Measurements from ENCODE around the gene HOXA2.

Gene HOXA2

GRCh38 chr7:27098578-27099451, 3.7 kb downstream of the HOXA2 start:
- DNase-seq: no peak

GRCh38 chr7:27097686-27098577, 4.6 kb downstream of the HOXA2 start:
- DNase-seq: no peak

GRCh38 chr7:27096768-27097514, 5.5 kb downstream of the HOXA2 start:
- no peak for DNase-seq

GRCh38 chr7:27095897-27096767, 6.4 kb downstream of the HOXA2 start, which contains the start of gene HOXA1:
Gene HOXA1, minus strand, starts transcription at chr7:27096000. Its CDS starts 88 bp downstream, at chr7:27095912.
- peak; percentile 51 to 89 (median 70) for DNase-seq

- peak in 2 of 5 experiments; percentile 23 to 27 for DNase-seq
Measured at GRCh38 chr7:27095050-27095896, 7.2 kb downstream of the HOXA2 start.

- no peak for DNase-seq
Measured at GRCh38 chr7:27094304-27095049, 8.0 kb downstream of the HOXA2 start.

- no peak for DNase-seq
Measured at GRCh38 chr7:27093184-27093895, 9.1 kb downstream of the HOXA2 start.

- no peak for DNase-seq
Measured at GRCh38 chr7:27092819-27093110, 9.7 kb downstream of the HOXA2 start.

GRCh38 chr7:27091941-27092818, 10.3 kb downstream of the HOXA2 start:
- no peak for DNase-seq

GRCh38 chr7:27091105-27091504, 11.4 kb downstream of the HOXA2 start:
- no peak for DNase-seq

- DNase-seq: no peak
Measured at GRCh38 chr7:27088002-27088922, 14.2 kb downstream of the HOXA2 start.

GRCh38 chr7:27083646-27084045, 18.8 kb downstream of the HOXA2 start:
- no peak for DNase-seq

GRCh38 chr7:27082171-27082570, 20.3 kb downstream of the HOXA2 start:
- no peak for DNase-seq

- no peak for DNase-seq
Measured at GRCh38 chr7:27080844-27081436, 21.5 kb downstream of the HOXA2 start.

- no peak for DNase-seq
Measured at GRCh38 chr7:27079234-27079975, 23.1 kb downstream of the HOXA2 start.

- no peak for DNase-seq
Measured at GRCh38 chr7:27078616-27079233, 23.8 kb downstream of the HOXA2 start.

All from T-helper 2 cell (primary cell).